Smooth muscle cell of the brain vasculature (primary cell): ENCODE results near the gene TBCK.
"Not testable (repeated sequence)": the region's sequence is repeated elsewhere in the genome, so short reads cannot be mapped to it uniquely, and the experiment has no call there.

Source experiments
- DNase-seq: peaks from one replicate; pipeline ENCODE4 v3.0.0-alpha.2; 2012; ENCODE audit warnings: low read depth, low spot score

The TBCK gene

GRCh38 chr4:106321814-106322213, 5.8 kb upstream of the TBCK start:
- not testable (repeated sequence) for DNase-seq

GRCh38 chr4:106321168-106321567, 5.2 kb upstream of the TBCK start:
- not testable (repeated sequence) for DNase-seq

GRCh38 chr4:106320235-106320634, 4.2 kb upstream of the TBCK start:
- no peak for DNase-seq

DNA sequence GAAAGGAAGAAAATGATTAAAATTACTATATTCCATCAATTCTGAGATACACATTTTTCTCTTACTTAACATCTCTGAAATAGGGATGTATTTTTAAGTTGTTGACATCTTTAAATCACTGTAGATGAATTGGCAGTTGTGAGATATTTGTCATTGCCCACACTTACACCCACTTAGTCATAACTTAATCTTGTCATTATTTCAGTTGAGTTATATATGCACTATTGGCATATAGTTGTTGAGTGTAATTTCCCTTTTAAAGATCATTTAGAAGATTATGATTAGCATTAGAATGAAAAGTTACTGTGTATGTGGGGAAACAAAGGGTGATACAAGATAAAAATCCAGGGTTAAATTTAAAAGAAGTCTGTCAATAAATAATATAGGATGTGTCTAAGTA, 2.5 kb upstream of the TBCK start:
- no peak for DNase-seq

DNA sequence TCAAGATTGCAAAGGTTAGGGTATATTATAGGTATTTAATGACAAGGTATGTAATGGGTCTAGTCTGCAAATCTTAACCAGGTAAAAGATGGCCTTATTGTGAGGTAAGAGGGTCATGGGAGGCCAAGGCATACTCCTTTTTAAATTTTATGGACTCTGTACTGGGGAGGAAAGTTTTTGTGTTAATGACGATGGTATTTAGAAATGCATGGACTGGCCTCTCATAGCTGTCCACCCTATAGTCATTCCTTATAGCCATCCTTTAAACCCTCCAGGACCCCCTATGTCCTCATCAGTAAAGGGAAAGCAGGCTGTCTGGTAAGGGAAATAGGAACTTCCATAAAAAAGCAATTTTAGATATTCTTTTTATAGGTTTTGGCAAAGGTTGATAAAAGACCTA, 1.8 kb upstream of the TBCK start:
- no peak for DNase-seq

DNA sequence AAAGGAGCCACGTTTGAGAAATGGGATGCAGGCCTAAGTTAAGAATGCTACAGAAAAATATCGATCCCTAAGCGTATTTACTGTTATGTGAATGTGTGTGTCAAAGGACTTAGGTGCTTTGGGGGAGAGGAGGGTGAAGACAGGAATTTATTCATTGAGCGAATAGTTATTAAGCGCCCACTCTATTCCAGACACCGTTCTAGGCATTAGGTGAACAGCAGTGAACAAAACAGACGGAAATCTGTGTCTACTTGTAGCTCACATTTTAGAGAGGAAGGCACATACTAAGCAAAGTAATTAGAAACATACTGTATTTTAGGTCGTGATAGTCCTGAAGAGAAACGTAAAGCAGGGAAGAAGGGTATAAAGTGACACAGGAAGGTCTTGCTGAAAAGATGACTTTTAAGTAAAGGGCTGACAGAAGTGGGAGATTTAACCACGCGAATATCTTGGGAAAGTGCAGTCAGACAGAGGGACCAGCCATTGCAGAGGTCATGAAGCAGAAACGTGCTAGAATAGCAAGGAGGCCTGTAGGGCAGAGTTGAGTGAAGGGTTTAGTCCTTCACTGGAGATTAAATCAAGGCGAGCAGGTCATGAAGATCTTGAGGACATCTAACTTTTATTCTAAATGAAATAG, 882 bp upstream of the TBCK start:
- no peak for DNase-seq

DNA sequence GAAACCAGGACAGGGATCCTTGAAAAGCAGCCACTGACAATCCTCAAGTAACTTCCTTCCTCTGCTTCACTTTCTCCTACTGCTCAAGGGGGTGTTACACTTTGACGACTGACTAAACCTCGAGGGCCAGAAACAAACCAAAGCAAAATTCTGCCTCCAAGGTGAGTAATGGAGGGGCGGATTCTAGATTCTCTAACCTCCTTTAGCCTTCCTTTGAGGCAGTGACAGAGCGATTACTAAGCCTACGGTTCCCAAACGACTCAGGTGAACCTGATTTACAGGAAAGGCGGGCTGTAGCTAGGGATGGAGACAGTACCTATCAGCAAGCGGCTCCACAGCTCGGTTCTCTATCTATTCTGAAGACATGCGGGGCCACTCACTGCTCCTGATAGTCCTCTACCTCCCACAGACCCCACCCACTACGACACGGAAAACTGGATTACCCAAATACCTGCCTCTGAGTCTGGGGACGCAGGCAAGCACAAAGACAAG, 487 bp downstream of the TBCK start:
- DNase-seq = no peak

GRCh38 chr4:106314960-106315359, 1.0 kb downstream of the TBCK start:
- no peak for DNase-seq

DNA sequence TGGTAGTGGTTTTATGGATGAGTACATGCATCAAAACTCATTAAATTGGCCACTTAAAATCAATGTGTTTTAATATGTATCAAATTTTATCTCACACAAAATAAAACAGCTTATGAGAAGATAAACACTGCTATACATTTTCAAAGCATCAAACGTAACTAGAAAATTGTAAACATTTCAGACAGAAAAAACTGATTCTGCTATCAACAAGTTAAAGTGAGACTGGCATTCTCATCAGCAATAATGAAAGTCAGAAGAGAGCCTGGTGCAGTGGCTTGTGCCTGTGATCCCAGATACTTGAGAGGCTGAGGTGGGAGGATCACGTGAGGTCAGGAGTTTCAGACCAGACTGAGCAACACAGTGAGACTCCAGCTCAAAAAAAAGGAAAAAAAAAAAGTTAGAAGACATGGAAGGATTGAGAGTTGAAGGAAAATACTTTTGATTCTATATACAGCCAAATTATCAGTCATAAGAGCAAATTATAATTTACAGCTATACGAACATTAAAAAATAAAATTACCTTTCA, 2.9 kb downstream of the TBCK start:
- no peak for DNase-seq

GRCh38 chr4:106312377-106312776, 3.6 kb downstream of the TBCK start:
- DNase-seq = no peak

DNA sequence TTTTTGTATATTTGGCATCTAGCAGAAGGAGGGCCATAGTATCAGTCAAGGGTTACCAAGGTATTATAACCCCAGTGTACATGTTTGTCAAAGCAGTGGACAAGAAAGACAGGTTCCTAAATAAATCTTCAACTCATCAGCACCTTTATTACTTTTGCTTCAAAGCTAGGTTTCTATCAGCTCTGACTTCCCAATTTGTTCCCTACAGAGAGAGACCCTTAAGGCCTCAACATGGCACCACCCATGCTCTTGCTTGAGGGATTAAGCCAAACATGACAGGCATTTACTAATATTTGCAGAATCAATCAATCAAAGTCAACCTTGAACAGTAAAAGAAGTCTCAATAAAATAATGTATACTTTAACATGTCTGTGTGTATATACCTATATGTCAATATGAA, 9.4 kb downstream of the TBCK start:
- DNase-seq = no peak

DNA sequence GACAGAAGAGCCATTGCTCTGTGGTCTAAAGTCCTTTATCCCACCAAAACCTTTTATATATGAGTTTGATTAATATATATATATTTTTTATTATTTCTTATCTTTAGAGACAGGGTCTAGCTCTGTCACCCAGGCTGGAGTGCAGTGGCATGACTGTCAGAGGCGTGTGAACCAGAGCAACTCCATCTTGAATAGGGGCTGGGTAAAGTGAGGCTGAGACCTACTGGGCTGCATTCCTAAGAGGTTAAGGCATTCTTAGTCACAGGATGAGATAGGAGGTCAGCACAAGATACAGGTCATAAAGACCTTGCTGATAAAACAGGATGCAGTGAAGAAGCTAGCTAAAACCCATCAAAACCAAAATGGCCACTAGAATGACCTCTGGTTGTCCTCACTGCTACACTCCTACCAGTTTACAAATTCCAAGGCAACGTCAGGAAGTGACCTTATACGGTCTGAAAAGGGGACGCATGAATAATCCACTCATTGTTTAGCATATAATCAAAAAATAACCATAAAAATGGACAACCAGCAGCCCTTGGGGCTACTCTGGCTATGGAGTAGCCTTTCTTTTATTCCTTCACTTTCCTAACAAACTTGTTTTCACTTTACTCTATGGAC, 10.5 kb downstream of the TBCK start:
- no peak for DNase-seq

DNA sequence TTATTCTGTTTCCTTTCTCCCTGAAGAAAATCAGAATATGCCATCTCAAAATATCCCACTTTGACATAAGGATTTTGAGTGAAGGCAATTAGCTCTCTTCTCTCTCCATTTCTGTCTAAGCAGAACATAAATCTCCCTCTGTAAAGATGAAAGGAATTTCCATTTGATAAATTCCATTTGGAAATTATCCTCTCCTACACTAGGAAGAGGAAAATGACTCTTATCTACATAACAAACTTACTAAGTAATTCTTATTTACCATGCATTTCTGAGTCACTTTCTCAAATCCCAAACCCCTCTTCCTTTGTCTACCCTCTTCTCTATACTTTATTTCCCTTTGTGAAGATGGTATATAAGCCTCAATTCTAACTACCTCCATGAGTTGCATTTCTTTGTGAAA, 11.4 kb downstream of the TBCK start:
- DNase-seq = no peak

DNA sequence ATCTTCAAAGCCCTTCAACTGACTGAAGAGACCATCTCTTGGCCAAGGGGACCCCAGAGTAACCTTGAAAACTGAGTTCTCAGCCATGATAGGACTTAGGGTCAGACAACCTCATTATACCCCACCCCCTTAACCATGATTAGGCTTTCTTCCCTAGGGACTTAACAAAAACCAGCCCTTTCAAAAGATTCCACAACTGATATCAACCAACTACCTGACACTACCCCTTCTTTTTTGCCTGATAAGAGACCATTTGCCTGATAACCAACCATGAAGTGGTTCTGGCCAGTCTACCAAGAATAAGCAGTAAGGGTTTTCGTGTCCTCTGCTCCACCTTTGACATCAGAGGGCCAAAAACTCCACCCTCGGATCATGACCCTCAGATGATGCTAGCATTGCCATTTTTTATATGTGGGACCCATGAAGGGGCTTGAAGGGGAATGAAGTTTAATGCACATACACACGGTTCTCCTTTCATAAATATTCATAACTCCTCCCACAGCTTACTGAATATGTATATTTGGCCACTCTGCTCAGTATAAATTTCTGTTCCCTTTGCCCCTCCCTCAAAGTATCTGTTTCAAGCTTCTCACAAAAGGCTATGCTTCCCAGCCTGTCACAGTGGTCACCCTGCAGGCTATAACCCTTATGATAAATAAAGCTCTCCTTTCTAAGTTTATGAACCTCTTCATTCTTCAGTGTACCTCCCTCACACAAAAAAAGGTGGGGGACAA, 12.3 kb downstream of the TBCK start:
- no peak for DNase-seq

DNA sequence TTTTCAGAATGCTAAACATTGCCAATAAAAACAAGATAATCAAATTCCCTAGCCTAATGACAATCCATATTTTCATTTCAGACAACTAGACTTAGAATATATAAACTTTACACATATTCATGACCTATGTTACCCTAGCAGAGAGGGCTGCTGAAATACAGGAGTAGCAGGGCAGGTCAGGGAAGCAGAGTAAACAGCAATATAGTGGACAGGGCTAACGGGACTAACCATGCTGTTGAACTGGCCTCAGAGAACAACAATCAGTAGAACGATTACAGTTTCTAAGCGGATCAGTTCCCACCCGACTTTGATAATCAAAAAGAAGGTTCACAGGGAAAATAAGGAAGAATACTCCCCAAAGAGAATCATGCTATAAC, 14.0 kb downstream of the TBCK start:
- no peak for DNase-seq

DNA sequence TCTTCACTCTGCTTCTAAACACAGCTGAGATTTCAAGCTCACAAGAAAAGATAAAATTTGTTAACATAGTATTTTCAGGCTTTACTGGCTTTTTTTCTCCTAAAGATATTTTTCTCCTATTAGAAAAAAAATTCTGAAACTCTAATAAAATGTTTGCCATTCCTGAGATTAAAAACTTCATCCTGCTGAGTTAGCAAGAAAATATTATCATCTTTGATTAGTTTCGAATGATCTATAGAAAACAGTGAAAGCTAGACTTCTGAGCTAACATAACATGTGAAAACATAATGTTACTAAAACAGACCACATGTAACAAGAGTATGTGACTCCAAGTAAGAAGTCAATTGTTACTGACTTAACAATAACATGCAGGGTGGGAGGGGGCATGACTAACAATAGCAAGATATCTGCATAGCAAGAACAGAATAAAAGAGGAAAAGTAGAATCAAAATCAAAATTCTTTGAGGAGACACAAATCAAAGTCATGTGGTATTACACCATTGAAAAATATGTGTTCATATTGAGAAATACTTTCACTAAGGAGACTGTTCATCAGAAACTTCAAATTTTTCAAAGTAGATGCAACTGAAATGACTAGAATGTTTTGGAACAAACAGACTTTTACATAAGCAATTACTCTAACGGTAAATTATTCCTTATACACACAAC, 14.5 kb downstream of the TBCK start:
- no peak for DNase-seq

- no peak for DNase-seq
These were observed 16.0 kb downstream of the TBCK start for GRCh38 chr4:106299977-106300376.

DNA sequence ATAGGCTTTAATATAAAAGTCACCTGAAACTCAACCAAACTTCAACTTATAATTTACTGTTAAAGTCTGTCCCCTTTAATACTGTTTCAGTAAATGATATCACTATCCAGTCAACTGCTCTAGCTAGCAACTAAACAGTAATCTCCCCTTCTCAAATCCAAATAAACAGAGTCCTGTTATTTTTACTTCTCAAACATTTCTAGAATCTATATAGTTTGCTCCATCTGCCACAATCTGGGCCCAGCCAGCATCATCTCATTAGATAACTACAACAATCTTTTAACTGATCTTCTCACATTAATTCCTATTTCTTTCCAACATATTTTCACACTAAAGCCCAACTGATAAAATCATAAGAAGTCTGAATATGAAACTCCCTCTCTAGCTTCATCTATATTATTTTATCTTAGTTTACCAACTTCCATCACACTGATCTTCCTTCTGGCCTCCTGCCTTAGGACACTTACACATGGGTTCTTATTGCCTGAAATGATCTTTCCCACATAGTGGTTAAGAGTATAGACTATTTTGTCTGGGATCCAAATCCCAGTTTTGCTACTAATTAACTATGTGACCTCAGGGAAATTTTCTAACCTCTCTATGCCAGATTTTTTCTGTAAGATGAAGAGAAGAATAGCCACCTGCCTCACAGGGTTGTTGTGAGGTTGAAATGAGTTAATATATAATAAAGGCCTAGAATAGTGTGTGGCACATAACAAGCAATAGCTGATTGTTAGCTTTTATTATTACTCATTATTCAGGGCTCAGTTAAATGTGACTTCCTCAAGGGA, 18.6 kb downstream of the TBCK start:
- no peak for DNase-seq

GRCh38 chr4:106294062-106294461, 21.9 kb downstream of the TBCK start:
- no peak for DNase-seq

DNA sequence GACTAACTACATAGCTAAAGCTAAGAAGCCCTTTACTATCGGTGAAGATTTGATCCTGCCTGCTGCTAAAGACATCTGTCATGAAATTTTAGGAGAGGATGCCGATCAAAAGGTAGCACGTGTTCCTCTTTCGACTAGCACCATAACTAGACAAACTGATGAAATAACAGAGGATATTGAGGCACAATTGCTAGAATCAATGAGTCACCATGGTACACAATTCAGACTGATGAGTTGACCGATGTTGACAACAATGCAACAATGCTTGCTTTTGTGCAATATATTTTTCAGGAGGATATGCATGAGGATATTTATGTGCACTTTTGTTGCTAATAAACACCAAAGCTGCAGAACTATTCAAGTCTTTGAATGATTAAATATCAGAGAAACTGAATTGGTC, 24.3 kb downstream of the TBCK start:
- DNase-seq = no peak

- no peak for DNase-seq
These were observed 26.3 kb downstream of the TBCK start for GRCh38 chr4:106289737-106290136.
